Peyer's patch (tissue), 4 donors: ENCODE results near the gene ZGPAT. TPM values are rescaled to one million over a fixed set of nuclear protein-coding genes. Genes with fewer than 3 reads are reported as not detected.
"Not testable (repeated sequence)": the region's sequence is repeated elsewhere in the genome, so short reads cannot be mapped to it uniquely, and the experiment has no call there.

ENCODE experiments used
- DNase-seq, 3 donors: peaks; one replicate each; pipeline ENCODE4 v3.0.0-alpha.2; 2017 to 2019
- H3K27ac ChIP-seq, 4 donors: fragments of 200-600 bp; sonication (generic); one replicate each; pipeline ENCODE4 v1.5.1; 2016 to 2019
- H3K27me3 ChIP-seq, 2 donors: fragments of 200-600 bp; sonication (generic); one replicate each; pipeline ENCODE4 v1.5.1; 2019
- H3K36me3 ChIP-seq, 3 donors: fragments of 200-600 bp; sonication (generic); one replicate each; pipeline ENCODE4 v1.5.1; 2016 to 2019
- H3K4me1 ChIP-seq, 4 donors: fragments of 200-600 bp; sonication (generic); one replicate each; pipeline ENCODE4 v1.5.1; 2016 to 2019
- H3K4me3 ChIP-seq, 4 donors: fragments of 200-600 bp; sonication (generic); 1 replicate in 3 of 4; 2 replicates in 1 of 4; pipeline ENCODE4 v1.5.1; 2016 to 2019; ENCODE audit warnings: mild to moderate bottlenecking in 1 of 4
- H3K9me3 ChIP-seq, 4 donors: fragments of 200-600 bp; sonication (generic); one replicate each; pipeline ENCODE4 v1.5.1; 2016 to 2019; ENCODE audit warnings: mild to moderate bottlenecking in 1 of 4
- CTCF ChIP-seq, 6 experiments: fragments of 450-650 bp in 4 of 6; fragments of 200-600 bp in 2 of 6; sonication (generic) in 1 of 6; IDR thresholded peaks; one replicate each; pipeline ENCODE4 v1.5.1; 2017 to 2019; ENCODE audit warnings: antibody characterized with exemption in 6 of 6, mild to moderate bottlenecking in 3 of 6, moderate library complexity in 1 of 6
- POLR2A ChIP-seq, 2 donors: fragments of 450-650 bp; IDR thresholded peaks; one replicate each; pipeline ENCODE4 v1.5.1; 2017; ENCODE audit warnings: antibody characterized with exemption in 2 of 2, mild to moderate bottlenecking in 2 of 2, moderate library complexity in 2 of 2
- total RNA-seq, 4 donors: library from RNA; depleted of rRNA; stranded (reverse); fragments of >200 nt; gene quantifications; one replicate each; pipeline ENCODE4 v1.1.0, GENCODE V29; 2016

ZGPAT gene
- total RNA-seq, 4 donors from 2014 or later = 48.9 to 67.7 (median 54.7) TPM

- Histone ChIP-seq H3K27ac (no peak overlapping the region), H3K36me3 (peaks cover 0 to 69% (median 0%) of the 10 kb centered on the region in 3 donors), H3K27me3 (no peaks in the 10 kb centered on the region), H3K4me1 (no peaks in the 10 kb centered on the region), H3K9me3 (no peaks in the 10 kb centered on the region), H3K4me3 (no peak overlapping the region)
- TF ChIP-seq POLR2A (IDR thresholded peaks at IDR 0.05) = no peak
- TF ChIP-seq CTCF (IDR thresholded peaks at IDR 0.05) = no peak
- no peak for DNase-seq
Observed at GRCh38 chr20:63664861-63665594, 42.8 kb upstream of the ZGPAT start.

GRCh38 chr20:63665708-63666107 lies 42.1 kb upstream of the ZGPAT start:
- no peak for DNase-seq
- Histone ChIP-seq H3K9me3 (no peaks in the 10 kb centered on the region), H3K4me1 (no peaks in the 10 kb centered on the region), H3K27me3 (no peaks in the 10 kb centered on the region), H3K4me3 (no peak overlapping the region), H3K27ac (no peak overlapping the region), H3K36me3 (peaks cover 0 to 66% (median 0%) of the 10 kb centered on the region in 3 donors)
- TF ChIP-seq CTCF (IDR thresholded peaks at IDR 0.05) (no peak), POLR2A (IDR thresholded peaks at IDR 0.05) (no peak)

- DNase-seq = no peak
- Histone ChIP-seq H3K4me3 (no peak overlapping the region), H3K4me1 (no peaks in the 10 kb centered on the region), H3K9me3 (no peaks in the 10 kb centered on the region), H3K27me3 (no peaks in the 10 kb centered on the region), H3K36me3 (peaks cover 0 to 56% (median 0%) of the 10 kb centered on the region in 3 donors), H3K27ac (no peak overlapping the region)
- TF ChIP-seq POLR2A (IDR thresholded peaks at IDR 0.05) (no peak), CTCF (IDR thresholded peaks at IDR 0.05) (no peak)
Observed at GRCh38 chr20:63667858-63668257, 40.0 kb upstream of the ZGPAT start.

- Histone ChIP-seq H3K27ac (no peak overlapping the region), H3K4me3 (no peak overlapping the region), H3K9me3 (no peaks in the 10 kb centered on the region), H3K36me3 (peaks cover 0 to 52% (median 0%) of the 10 kb centered on the region in 3 donors), H3K4me1 (no peaks in the 10 kb centered on the region), H3K27me3 (no peaks in the 10 kb centered on the region)
- TF ChIP-seq POLR2A (IDR thresholded peaks at IDR 0.05) (no peak), CTCF (IDR thresholded peaks at IDR 0.05) (no peak)
- no peak for DNase-seq
Observed at GRCh38 chr20:63668351-63668750, 39.5 kb upstream of the ZGPAT start.

GRCh38 chr20:63671695-63672094 lies 36.1 kb upstream of the ZGPAT start:
- DNase-seq, H3K27me3 ChIP-seq, H3K9me3 ChIP-seq, H3K27ac ChIP-seq, H3K4me3 ChIP-seq, H3K4me1 ChIP-seq: not testable (repeated sequence)
- H3K36me3 ChIP-seq = peaks cover 0 to 35% (median 0%) of the 10 kb centered on the region in 3 donors

- H3K4me3 ChIP-seq = no peak overlapping the region
- H3K27me3 ChIP-seq = no peaks in the 10 kb centered on the region
- no peaks in the 10 kb centered on the region for H3K4me1 ChIP-seq
- no peaks in the 10 kb centered on the region for H3K9me3 ChIP-seq
- no peak overlapping the region for H3K27ac ChIP-seq
- H3K36me3 ChIP-seq = peaks cover 0 to 33% (median 0%) of the 10 kb centered on the region in 3 donors
- DNase-seq = no peak
- TF ChIP-seq POLR2A (IDR thresholded peaks at IDR 0.05) (no peak), CTCF (IDR thresholded peaks at IDR 0.05) (no peak)
Observed at GRCh38 chr20:63672666-63673065, 35.2 kb upstream of the ZGPAT start.
